GM18502 (cell line): Measurements from ENCODE around the gene IL1RAPL1.

Experiments
- ATAC-seq: cut with Tn5 transposase; IDR thresholded peaks from one replicate; pipeline ENCODE4 v1.9.1; 2021; ENCODE audit warnings: mild to moderate bottlenecking; ENCODE audit not compliant: unreplicated experiment, poor library complexity

Gene IL1RAPL1

GRCh38 chrX:29926056-29926455, 1338.8 kb downstream of the IL1RAPL1 start:
- ATAC-seq, result no peak

DNA sequence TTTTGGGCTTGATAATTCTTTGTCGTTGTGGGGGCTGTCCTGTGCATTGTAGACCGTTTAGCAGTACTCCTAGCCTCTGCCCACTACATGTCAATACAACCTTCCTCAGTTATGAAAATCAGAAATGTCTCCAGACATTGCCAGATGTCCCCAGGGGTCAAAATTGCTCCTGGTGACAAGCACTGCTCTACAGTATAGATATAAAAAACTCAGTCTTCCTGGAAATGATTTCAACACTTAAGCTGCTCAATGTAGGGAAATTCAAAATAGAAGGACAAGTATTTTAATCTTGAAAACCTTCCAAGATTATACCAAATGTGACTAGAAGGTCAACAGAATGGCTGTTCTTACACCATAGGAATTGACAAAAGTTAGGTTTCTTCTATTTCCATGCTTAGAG, 1339.4 kb downstream of the IL1RAPL1 start:
- no peak for ATAC-seq

DNA sequence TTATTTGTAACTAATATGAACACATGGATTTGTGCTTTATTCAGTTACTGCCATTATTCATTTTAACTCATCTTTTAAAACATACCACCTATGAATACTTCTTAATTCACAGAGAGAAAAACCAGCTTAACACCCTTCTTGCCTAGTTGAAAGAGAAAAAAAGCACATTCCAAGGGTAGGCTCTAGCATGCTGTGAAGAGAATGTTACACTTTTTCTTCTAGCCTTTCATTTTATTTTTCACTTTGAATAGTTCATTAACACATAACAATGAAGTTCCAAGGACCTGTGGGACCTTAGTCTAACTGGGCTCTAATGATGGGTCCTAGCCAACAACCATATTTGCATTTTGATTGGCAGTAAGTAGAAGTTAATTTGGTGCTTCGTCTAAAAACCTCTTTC, 1348.2 kb downstream of the IL1RAPL1 start:
- ATAC-seq, result no peak

DNA sequence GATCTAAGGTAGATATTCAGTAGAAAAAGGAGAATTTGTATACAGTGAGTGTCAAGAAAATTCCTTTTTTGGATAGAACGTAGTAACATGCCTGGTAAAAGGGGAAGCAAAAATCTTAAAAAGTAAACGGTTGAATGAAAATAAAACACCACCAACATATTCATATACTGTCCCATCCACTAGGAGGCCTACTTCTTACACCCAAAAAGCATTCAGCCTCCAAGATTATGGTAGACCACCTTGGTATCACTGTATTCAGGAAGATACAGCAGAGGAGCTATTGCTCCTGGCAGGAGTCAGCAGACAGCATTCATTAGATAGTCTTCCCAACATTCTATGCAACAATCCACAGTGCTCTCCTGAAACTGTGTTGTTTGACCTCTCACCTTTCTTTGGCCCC, 1353.5 kb downstream of the IL1RAPL1 start:
- no peak for ATAC-seq

GRCh38 chrX:29941287-29941686, 1354.0 kb downstream of the IL1RAPL1 start:
- ATAC-seq, result no peak

- ATAC-seq, result no peak
These were observed 1360.0 kb downstream of the IL1RAPL1 start for GRCh38 chrX:29947225-29947624.

DNA sequence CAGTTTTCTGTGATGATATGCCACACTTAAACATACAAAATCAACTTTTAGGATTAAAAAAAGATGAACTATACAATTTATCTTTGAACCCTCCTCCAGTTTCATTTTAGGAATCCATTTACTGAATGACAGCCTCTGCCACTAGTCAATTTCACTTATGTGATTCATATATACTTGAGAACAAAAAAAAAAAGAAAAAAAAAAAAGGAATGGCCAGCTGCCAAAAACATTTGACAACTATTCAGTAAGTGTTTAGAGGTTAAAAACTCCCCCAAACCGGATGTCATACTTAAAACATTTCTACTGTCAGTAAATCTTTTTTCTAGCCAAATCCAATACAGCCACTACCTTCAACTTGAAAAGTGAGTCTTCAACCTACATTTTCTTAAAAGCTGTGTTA, 1361.4 kb downstream of the IL1RAPL1 start:
- no peak for ATAC-seq

DNA sequence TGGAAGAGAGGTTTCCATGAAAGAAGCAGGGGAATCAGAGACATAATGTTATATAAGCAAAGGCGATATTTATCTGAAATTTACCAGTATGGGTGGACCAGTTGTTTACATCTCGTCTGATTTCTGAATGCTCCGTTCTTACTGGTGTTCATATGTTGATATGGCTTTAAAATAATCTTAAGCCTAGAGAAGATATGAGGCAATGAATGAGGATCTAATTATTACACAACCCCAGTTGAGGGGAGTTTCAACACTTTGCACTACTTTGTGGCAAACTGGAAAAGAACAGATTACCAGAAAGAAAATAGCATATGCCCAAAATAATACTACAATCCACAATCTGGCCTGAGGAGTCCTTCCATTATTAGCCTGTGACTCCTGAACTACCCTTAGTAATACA, 1364.8 kb downstream of the IL1RAPL1 start:
- ATAC-seq, result no peak

GRCh38 chrX:29962061-29962460, 1374.8 kb downstream of the IL1RAPL1 start:
- ATAC-seq, result no peak

DNA sequence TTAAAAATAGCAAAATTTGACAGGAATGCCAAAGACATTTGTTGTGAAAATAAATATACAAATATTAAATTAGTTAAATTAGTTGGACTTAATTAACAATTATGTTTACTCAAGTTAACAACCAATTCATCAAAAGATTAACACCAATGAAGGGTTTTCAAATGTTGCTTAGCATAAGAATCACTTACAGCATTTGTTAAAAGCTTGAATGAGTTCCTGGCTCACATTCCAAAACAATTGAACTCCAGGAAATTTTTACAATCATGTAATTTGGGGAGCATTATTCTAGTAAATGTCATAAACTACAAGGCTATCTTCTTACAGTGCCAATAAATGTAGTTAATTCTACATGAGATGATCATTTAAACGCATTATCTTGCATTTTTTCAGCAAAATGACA, 1378.4 kb downstream of the IL1RAPL1 start:
- ATAC-seq, result no peak

DNA sequence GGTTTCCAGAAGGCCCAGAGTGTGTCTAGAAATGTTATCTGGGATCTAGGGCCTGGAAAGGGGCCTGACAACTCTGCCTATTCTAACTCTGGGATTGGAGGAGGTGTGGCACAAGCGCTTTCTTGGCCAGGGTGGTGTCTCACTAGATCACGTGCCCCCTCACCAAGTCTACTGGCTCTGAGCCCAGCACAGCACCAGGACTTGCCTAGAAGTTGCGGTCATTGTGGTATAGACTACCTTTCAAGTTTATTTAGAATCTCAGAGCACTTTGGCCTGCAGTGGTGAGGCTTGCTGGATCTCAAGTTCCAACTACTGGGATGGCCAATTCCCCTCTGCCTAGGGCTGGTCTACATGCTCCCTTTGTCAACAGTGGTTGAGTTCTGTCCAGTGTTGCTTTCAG, 1404.8 kb downstream of the IL1RAPL1 start:
- no peak for ATAC-seq

DNA sequence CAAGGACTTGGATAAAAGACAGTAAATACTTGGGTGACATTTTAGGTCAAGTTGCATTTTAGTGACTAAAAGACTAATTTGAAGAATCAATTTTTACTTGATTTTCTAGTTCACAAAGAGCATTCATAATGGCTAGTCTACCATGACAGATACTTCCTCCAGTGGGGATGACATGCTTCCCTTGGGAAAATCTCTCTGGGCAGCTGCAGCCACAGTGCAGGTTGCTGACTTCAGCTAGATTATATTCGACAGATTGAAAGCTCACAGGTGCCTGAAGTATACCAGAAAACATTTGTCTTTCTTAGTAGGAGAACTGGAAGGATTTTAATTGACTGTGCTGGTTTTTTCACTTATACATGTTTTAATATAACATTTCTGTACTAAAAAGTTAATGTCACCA, 1418.6 kb downstream of the IL1RAPL1 start:
- ATAC-seq, result no peak
